Endothelial cell of umbilical vein (primary cell): Measurements from ENCODE around the gene PRRT1B.

Experiments
- CTCF ChIP-seq, 2 donors: IDR thresholded peaks; 1 replicate in 1 of 2; 2 replicates in 1 of 2; pipeline ENCODE4 v1.5.1; 2011; ENCODE audit warnings: low read length in 2 of 2, mild to moderate bottlenecking in 2 of 2, moderate library complexity in 2 of 2, control low read depth in 1 of 2, inconsistent platforms in 1 of 2, low read depth in 1 of 2; ENCODE audit not compliant: insufficient read depth in 1 of 2; ENCODE audit errors: extremely low read depth in 1 of 2
- FOS ChIP-seq: IDR thresholded peaks from 2 replicates; pipeline ENCODE4 v1.6.1; 2011; ENCODE audit warnings: mild to moderate bottlenecking, low read length, moderate library complexity, borderline replicate concordance; ENCODE audit not compliant: insufficient read depth
- GATA2 ChIP-seq: IDR thresholded peaks from 2 replicates; pipeline ENCODE4 v1.7.0; 2011; ENCODE audit warnings: low read depth, mild to moderate bottlenecking, moderate library complexity, mixed read lengths, low read length; ENCODE audit not compliant: insufficient read length, insufficient read depth
- MAX ChIP-seq: IDR thresholded peaks from 2 replicates; pipeline ENCODE4 v1.6.1; 2011; ENCODE audit not compliant: insufficient read depth, insufficient read length
- POLR2A ChIP-seq: IDR thresholded peaks from 2 replicates; pipeline ENCODE4 v1.6.1; 2012; ENCODE audit warnings: low read depth, mild to moderate bottlenecking, control low read depth, low read length
- POLR2AphosphoS5 ChIP-seq: IDR thresholded peaks from 2 replicates; pipeline ENCODE4 v1.6.1; 2012; ENCODE audit warnings: low read depth, mild to moderate bottlenecking, control low read depth, low read length, moderate library complexity; ENCODE audit not compliant: insufficient read depth

GRCh38 chr9:131534721-131535237, 10.5 kb upstream of the PRRT1B start:
- TF ChIP-seq GATA2 (no peak), POLR2A (no peak), CTCF (IDR thresholded peaks at IDR 0.05; ENCODE audit: extremely low read depth in 1 of 2, insufficient read depth in 1 of 2, low read depth in 1 of 2, low read length in 2 of 2) (no peak), MAX (no peak), FOS (no peak), POLR2AphosphoS5 (no peak)
